GM23338 (cell line): ENCODE data around the gene OTULINL.

ENCODE experiments used
- EZH2phosphoT487 ChIP-seq: fragments of 200-600 bp; sonication (generic); IDR thresholded peaks from one replicate; pipeline ENCODE4 v1.8.1; 2018; ENCODE audit warnings: antibody characterized with exemption; ENCODE audit not compliant: unreplicated experiment
- POLR2AphosphoS5 ChIP-seq: IDR thresholded peaks from 2 replicates; pipeline ENCODE4 v1.6.1; 2016; ENCODE audit warnings: antibody characterized with exemption, low read depth
- REST ChIP-seq: IDR thresholded peaks from one replicate; pipeline ENCODE4 v1.6.1; 2018; ENCODE audit warnings: antibody characterized with exemption; ENCODE audit not compliant: unreplicated experiment
- TF ChIP-seq, protein P1 (sequence below), 2 experiments: fragments of 200-600 bp in 1 of 2; sonication (generic) in 1 of 2; conservative IDR thresholded peaks; 2 replicates each; pipeline versions ENCODE4 v1.5.1 to v1.6.1; 2016 to 2017; ENCODE audit warnings: antibody characterized with exemption in 2 of 2, low read depth in 2 of 2, mild to moderate bottlenecking in 2 of 2, moderate library complexity in 1 of 2

DNA sequence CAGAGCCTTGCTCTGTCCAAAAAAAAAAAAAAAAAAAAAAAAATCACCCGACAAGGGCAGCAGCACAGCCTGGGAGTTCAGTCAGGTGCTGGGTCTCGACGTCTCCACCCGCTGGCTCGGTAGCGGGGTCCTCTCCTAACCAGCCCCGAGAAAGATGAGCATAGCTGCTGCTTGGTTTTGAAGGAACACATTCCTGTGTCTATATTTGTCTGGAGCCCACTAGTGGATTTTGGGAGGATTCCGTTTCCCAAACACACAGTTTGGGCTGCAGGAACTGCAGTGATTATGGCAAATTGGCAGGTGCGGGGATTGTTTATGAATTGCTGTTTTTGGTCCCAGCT, 1.2 kb downstream of the OTULINL start:
- TF ChIP-seq, protein P1, sequence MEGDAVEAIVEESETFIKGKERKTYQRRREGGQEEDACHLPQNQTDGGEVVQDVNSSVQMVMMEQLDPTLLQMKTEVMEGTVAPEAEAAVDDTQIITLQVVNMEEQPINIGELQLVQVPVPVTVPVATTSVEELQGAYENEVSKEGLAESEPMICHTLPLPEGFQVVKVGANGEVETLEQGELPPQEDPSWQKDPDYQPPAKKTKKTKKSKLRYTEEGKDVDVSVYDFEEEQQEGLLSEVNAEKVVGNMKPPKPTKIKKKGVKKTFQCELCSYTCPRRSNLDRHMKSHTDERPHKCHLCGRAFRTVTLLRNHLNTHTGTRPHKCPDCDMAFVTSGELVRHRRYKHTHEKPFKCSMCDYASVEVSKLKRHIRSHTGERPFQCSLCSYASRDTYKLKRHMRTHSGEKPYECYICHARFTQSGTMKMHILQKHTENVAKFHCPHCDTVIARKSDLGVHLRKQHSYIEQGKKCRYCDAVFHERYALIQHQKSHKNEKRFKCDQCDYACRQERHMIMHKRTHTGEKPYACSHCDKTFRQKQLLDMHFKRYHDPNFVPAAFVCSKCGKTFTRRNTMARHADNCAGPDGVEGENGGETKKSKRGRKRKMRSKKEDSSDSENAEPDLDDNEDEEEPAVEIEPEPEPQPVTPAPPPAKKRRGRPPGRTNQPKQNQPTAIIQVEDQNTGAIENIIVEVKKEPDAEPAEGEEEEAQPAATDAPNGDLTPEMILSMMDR (conservative IDR thresholded peaks at IDR 0.05; ENCODE audit: low read depth in 2 of 2) = no peak
- TF ChIP-seq REST (no peak), EZH2phosphoT487 (no peak), POLR2AphosphoS5 (no peak)
